Stimulated activated CD4-positive, alpha-beta T cell treated with anti-CD3 and anti-CD28 coated beads, Interleukin-2, amount 100 ng/mL, for 24 hours (primary cell): Measurements from ENCODE around the gene SYNM.
"Not testable (repeated sequence)": the region's sequence is repeated elsewhere in the genome, so short reads cannot be mapped to it uniquely, and the experiment has no call there.

ENCODE experiments used
- DNase-seq, 2 donors: peaks; one replicate each; pipeline ENCODE4 v3.0.0-alpha.2; 2020

Gene SYNM

GRCh38 chr15:99106417-99107220, 1.7 kb downstream of the SYNM start:
- no peak for DNase-seq

- DNase-seq: no peak
These were observed 4.1 kb downstream of the SYNM start for GRCh38 chr15:99108993-99109392.

- no peak for DNase-seq
These were observed 4.7 kb downstream of the SYNM start for GRCh38 chr15:99109555-99110021.

GRCh38 chr15:99110093-99110492, 5.2 kb downstream of the SYNM start:
- no peak for DNase-seq

GRCh38 chr15:99110581-99111320, 5.9 kb downstream of the SYNM start:
- no peak for DNase-seq

- not testable (repeated sequence) for DNase-seq
These were observed 6.8 kb downstream of the SYNM start for GRCh38 chr15:99111641-99112040.

- no peak for DNase-seq
These were observed 8.8 kb downstream of the SYNM start for GRCh38 chr15:99113547-99114271.

- DNase-seq: no peak
These were observed 9.8 kb downstream of the SYNM start for GRCh38 chr15:99114511-99115299.

- DNase-seq: no peak
These were observed 10.7 kb downstream of the SYNM start for GRCh38 chr15:99115300-99116215.

GRCh38 chr15:99117111-99117510, 12.2 kb downstream of the SYNM start:
- DNase-seq: no peak

GRCh38 chr15:99117563-99118257, 12.8 kb downstream of the SYNM start:
- no peak for DNase-seq

- DNase-seq: no peak
These were observed 13.4 kb downstream of the SYNM start for GRCh38 chr15:99118258-99118632.

GRCh38 chr15:99118801-99119546, 14.1 kb downstream of the SYNM start:
- DNase-seq: no peak

- DNase-seq: no peak
These were observed 15.3 kb downstream of the SYNM start for GRCh38 chr15:99120050-99120777.

- no peak for DNase-seq
These were observed 16.3 kb downstream of the SYNM start for GRCh38 chr15:99121207-99121606.

- no peak for DNase-seq
These were observed 17.0 kb downstream of the SYNM start for GRCh38 chr15:99121691-99122410.

GRCh38 chr15:99122831-99123712, 18.2 kb downstream of the SYNM start:
- DNase-seq: no peak
